GM23338 (cell line): ENCODE measurements around the gene ANKRD13C.

Experiments
- CTCF ChIP-seq, 2 experiments: fragments of 200-600 bp in 1 of 2; sonication (generic) in 1 of 2; conservative IDR thresholded peaks; 2 replicates each; pipeline versions ENCODE4 v1.5.1 to v1.6.1; 2016 to 2017; ENCODE audit warnings: antibody characterized with exemption in 2 of 2, low read depth in 2 of 2, mild to moderate bottlenecking in 2 of 2, moderate library complexity in 1 of 2
- NANOG ChIP-seq: IDR thresholded peaks from 2 replicates; pipeline ENCODE4 v1.6.1; 2016; ENCODE audit warnings: antibody characterized with exemption, borderline replicate concordance
- REST ChIP-seq: IDR thresholded peaks from one replicate; pipeline ENCODE4 v1.6.1; 2018; ENCODE audit warnings: antibody characterized with exemption; ENCODE audit not compliant: unreplicated experiment
- ZNF331 ChIP-seq: fragments of 250-450 bp; sonication (Bioruptor Pico); IDR thresholded peaks from 2 replicates; pipeline ENCODE4 v1.5.0; 2020; ENCODE audit warnings: low read depth, mild to moderate bottlenecking, moderate library complexity

GRCh38 chr1:70334436-70334835 lies 20.1 kb downstream of the ANKRD13C start:
- TF ChIP-seq CTCF (conservative IDR thresholded peaks at IDR 0.05; ENCODE audit: low read depth in 2 of 2) (no peak), ZNF331 (CRISPR knock-in tag) (no peak), REST (no peak), NANOG (no peak)
